GM12878 (cell line): ENCODE measurements around the gene MTO1. TPM values are rescaled to one million over a fixed set of nuclear protein-coding genes. Genes with fewer than 3 reads are reported as not detected.

Experiments used
- ATF7 ChIP-seq: fragments of 450-650 bp; IDR thresholded peaks from 2 replicates; pipeline ENCODE4 v1.6.1; 2016; ENCODE audit warnings: low read depth, mild to moderate bottlenecking
- BHLHE40 ChIP-seq, 2 experiments: fragments of 450-650 bp in 1 of 2; IDR thresholded peaks; 2 replicates each; pipeline ENCODE4 v1.6.1; 2011 to 2017; ENCODE audit warnings: low read depth in 2 of 2, borderline replicate concordance in 1 of 2, improper control_type of control experiment in 1 of 2, low read length in 1 of 2, mild to moderate bottlenecking in 1 of 2
- BMI1 ChIP-seq: fragments of 450-650 bp; IDR thresholded peaks from 2 replicates; pipeline ENCODE4 v1.6.1; 2016; ENCODE audit warnings: mild to moderate bottlenecking, moderate library complexity, borderline replicate concordance
- CBX3 ChIP-seq: fragments of 200-600 bp; sonication (generic); IDR thresholded peaks from 2 replicates; pipeline ENCODE4 v1.6.1; 2016; ENCODE audit warnings: low read depth, borderline replicate concordance
- CEBPB ChIP-seq, 2 experiments: fragments of 150-350 bp in 1 of 2; IDR thresholded peaks; 2 replicates each; pipeline ENCODE4 v1.6.1; 2012 to 2014; ENCODE audit warnings: low read depth in 2 of 2, low read length in 2 of 2, borderline replicate concordance in 1 of 2, inconsistent platforms in 1 of 2
- CEBPZ ChIP-seq: fragments of 150-350 bp; IDR thresholded peaks from 2 replicates; pipeline ENCODE4 v1.6.1; 2016; ENCODE audit warnings: low read depth, low read length
- MYB ChIP-seq: fragments of 150-350 bp; IDR thresholded peaks from 2 replicates; pipeline ENCODE4 v1.6.1; 2014; ENCODE audit warnings: mild to moderate bottlenecking, low read depth, low read length, borderline replicate concordance
- MYC ChIP-seq: IDR thresholded peaks from 2 replicates; pipeline ENCODE4 v1.6.1; 2011; ENCODE audit warnings: mild to moderate bottlenecking, low read length, moderate library complexity, inconsistent platforms; ENCODE audit not compliant: insufficient read depth, insufficient replicate concordance, insufficient read length, severe bottlenecking
- NFIC ChIP-seq: IDR thresholded peaks from 2 replicates; pipeline ENCODE4 v1.6.1; 2012; ENCODE audit warnings: low read depth, mild to moderate bottlenecking, inconsistent platforms, low read length, moderate library complexity
- NFYB ChIP-seq: IDR thresholded peaks from 2 replicates; pipeline ENCODE4 v1.6.1; 2011; ENCODE audit warnings: low read depth, mild to moderate bottlenecking, low read length, improper control_type of control experiment, moderate library complexity; ENCODE audit not compliant: insufficient read depth
- NRF1 ChIP-seq: conservative IDR thresholded peaks from 2 replicates; pipeline ENCODE4 v1.6.1; 2011; ENCODE audit warnings: mild to moderate bottlenecking, low read depth, low read length, improper control_type of control experiment
- POU2F2 ChIP-seq: IDR thresholded peaks from 3 replicates; pipeline ENCODE4 v1.6.1; 2011; ENCODE audit warnings: low read depth, mild to moderate bottlenecking, low read length, borderline replicate concordance
- RAD21 ChIP-seq: IDR thresholded peaks from 2 replicates; pipeline ENCODE4 v1.6.1; 2011; ENCODE audit warnings: mild to moderate bottlenecking, low read depth, low read length, moderate library complexity; ENCODE audit not compliant: insufficient read depth
- RBBP5 ChIP-seq: fragments of 200-600 bp; sonication (generic); conservative IDR thresholded peaks from 2 replicates; pipeline ENCODE4 v1.6.1; 2016
- RUNX3 ChIP-seq: IDR thresholded peaks from 2 replicates; pipeline ENCODE4 v1.6.1; 2012; ENCODE audit warnings: low read length, inconsistent platforms
- SRF ChIP-seq, 2 experiments: IDR thresholded peaks; 2 replicates each; pipeline ENCODE4 v1.6.1; 2011; ENCODE audit warnings: low read depth in 2 of 2, low read length in 2 of 2, mild to moderate bottlenecking in 1 of 2, moderate library complexity in 1 of 2
- ZNF622 ChIP-seq: fragments of 450-650 bp; IDR thresholded peaks from 2 replicates; pipeline ENCODE4 v1.6.1; 2017; ENCODE audit warnings: mild to moderate bottlenecking, inconsistent platforms
- ZZZ3 ChIP-seq: IDR thresholded peaks from 2 replicates; pipeline ENCODE4 v1.6.1; 2011; ENCODE audit warnings: low read depth; ENCODE audit not compliant: control insufficient read depth, insufficient read length
- polyA plus RNA-seq, 11 experiments: library from polyadenylated mRNA; depleted of rRNA in 4 of 11; unstranded in 6 of 11; stranded (reverse) in 5 of 11; fragments of >200 nt; fragmentation: Nextera tagmentation in 4 of 11; fragmentation: Illumina TruSeq in 1 of 11; extraction: Ambion mirVana in 4 of 11; extraction: Trizol in 1 of 11; gene quantifications; 1 replicate in 1 of 11; 2 replicates in 10 of 11; pipeline versions ENCODE4 v1.2.1 to v1.2.3, GENCODE V29; 2011 to 2016; ENCODE audit warnings: inconsistent platforms in 2 of 11, missing spikeins in 2 of 11, low read depth in 1 of 11
- total RNA-seq, 4 experiments: library from RNA; depleted of rRNA in 3 of 4; stranded (reverse); fragments of >200 nt in 3 of 4; fragmentation: Illumina TruSeq in 1 of 4; extraction: Trizol in 1 of 4; gene quantifications; 2 replicates each; pipeline versions ENCODE4 v1.2.1 to v1.2.3, GENCODE V29; 2013 to 2021
- TF ChIP-seq, protein P1 (sequence below): fragments of 450-650 bp; IDR thresholded peaks from 2 replicates; pipeline ENCODE4 v1.6.1; 2017; ENCODE audit warnings: mild to moderate bottlenecking, low read depth, inconsistent platforms; ENCODE audit not compliant: poor library complexity, severe bottlenecking
- TF ChIP-seq, protein P2 (sequence below): IDR thresholded peaks from 2 replicates; pipeline ENCODE4 v1.6.1; 2012; ENCODE audit warnings: low read length, inconsistent platforms

MTO1 gene
- total and polyA plus RNA-seq, 10 of the 15 experiments (the other 5 are each of a cell fraction or from before 2014, with no cell fraction given) = 24.8 to 53.6 (median 33.1) TPM

DNA sequence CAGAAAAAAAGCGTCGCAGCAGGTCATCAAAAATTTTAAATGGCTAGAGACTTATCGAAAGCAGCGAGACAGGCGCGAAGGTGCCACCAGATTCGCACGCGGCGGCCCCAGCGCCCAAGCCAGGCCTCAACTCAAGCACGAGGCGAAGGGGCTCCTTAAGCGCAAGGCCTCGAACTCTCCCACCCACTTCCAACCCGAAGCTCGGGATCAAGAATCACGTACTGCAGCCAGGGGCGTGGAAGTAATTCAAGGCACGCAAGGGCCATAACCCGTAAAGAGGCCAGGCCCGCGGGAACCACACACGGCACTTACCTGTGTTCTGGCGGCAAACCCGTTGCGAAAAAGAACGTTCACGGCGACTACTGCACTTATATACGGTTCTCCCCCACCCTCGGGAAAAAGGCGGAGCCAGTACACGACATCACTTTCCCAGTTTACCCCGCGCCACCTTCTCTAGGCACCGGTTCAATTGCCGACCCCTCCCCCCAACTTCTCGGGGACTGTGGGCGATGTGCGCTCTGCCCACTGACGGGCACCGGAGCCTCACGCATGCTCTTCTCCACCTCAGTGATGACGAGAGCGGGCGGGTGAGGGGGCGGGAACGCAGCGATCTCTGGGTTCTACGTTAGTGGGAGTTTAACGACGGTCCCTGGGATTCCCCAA lies 59.3 kb downstream of the MTO1 start, which contains the start of gene EEF1A1 (continued):
- TF ChIP-seq, protein P1, sequence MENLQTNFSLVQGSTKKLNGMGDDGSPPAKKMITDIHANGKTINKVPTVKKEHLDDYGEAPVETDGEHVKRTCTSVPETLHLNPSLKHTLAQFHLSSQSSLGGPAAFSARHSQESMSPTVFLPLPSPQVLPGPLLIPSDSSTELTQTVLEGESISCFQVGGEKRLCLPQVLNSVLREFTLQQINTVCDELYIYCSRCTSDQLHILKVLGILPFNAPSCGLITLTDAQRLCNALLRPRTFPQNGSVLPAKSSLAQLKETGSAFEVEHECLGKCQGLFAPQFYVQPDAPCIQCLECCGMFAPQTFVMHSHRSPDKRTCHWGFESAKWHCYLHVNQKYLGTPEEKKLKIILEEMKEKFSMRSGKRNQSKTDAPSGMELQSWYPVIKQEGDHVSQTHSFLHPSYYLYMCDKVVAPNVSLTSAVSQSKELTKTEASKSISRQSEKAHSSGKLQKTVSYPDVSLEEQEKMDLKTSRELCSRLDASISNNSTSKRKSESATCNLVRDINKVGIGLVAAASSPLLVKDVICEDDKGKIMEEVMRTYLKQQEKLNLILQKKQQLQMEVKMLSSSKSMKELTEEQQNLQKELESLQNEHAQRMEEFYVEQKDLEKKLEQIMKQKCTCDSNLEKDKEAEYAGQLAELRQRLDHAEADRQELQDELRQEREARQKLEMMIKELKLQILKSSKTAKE = peak; percentile 76
- TF ChIP-seq RUNX3 = peak; percentile 73
- TF ChIP-seq CBX3 = no peak
- TF ChIP-seq BHLHE40 (IDR thresholded peaks at IDR 0.05; ENCODE audit: borderline replicate concordance in 1 of 2, low read depth in 2 of 2, low read length in 1 of 2) = peak; percentile 69 to 84; a peak in 3 of 4 replicates
- no peak for TF ChIP-seq SRF (IDR thresholded peaks at IDR 0.05; ENCODE audit: low read depth in 2 of 2, low read length in 2 of 2)
- TF ChIP-seq ATF7 = peak; percentile 92
- no peak for TF ChIP-seq MYB
- TF ChIP-seq RBBP5 = no peak
- peak; percentile 93 for TF ChIP-seq MYC
- no peak for TF ChIP-seq ZZZ3
- TF ChIP-seq NFYB = no peak; the same call in 1 of the 2 replicates
- TF ChIP-seq BMI1 = peak; percentile 56; the same call in 1 of the 2 replicates
- TF ChIP-seq, protein P2, sequence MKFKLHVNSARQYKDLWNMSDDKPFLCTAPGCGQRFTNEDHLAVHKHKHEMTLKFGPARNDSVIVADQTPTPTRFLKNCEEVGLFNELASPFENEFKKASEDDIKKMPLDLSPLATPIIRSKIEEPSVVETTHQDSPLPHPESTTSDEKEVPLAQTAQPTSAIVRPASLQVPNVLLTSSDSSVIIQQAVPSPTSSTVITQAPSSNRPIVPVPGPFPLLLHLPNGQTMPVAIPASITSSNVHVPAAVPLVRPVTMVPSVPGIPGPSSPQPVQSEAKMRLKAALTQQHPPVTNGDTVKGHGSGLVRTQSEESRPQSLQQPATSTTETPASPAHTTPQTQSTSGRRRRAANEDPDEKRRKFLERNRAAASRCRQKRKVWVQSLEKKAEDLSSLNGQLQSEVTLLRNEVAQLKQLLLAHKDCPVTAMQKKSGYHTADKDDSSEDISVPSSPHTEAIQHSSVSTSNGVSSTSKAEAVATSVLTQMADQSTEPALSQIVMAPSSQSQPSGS = peak; percentile 80; the same call in 1 of the 2 replicates
- TF ChIP-seq CEBPB (IDR thresholded peaks at IDR 0.05; ENCODE audit: borderline replicate concordance in 1 of 2, low read depth in 2 of 2, low read length in 2 of 2) = 0 out of 4 replicates have a peak, but pooled peaks of 1 of the 2 experiments have one; percentile 22
- TF ChIP-seq CEBPZ = no peak
- peak; percentile 99 for TF ChIP-seq POU2F2
- TF ChIP-seq NRF1 = peak; percentile 76
- TF ChIP-seq RAD21 = 0 out of 2 replicates have a peak, but pooled peaks have one; percentile 16
- no peak for TF ChIP-seq ZNF622
- peak; percentile 67 for TF ChIP-seq NFIC
